HEK293 (cell line): ENCODE data around the gene EXD2.

Experiments
- CTCF ChIA-PET: fragments of 350-600 bp; formaldehyde crosslinking; extraction: SDS; loops from one replicate; lab custom pipeline; 2021; ENCODE audit warnings: antibody characterized with exemption; lab: Yijun Ruan, JAX
- POLR2A ChIA-PET: fragments of 300-600 bp; formaldehyde crosslinking; extraction: SDS; loops from one replicate; lab custom pipeline; 2020; ENCODE audit warnings: antibody characterized with exemption, inconsistent platforms; lab: Yijun Ruan, JAX
- H3K27ac ChIP-seq: fragments of 200-500 bp; sonication (Bioruptor generic); 2 replicates; pipeline ENCODE4 v1.5.1; 2014; ENCODE audit warnings: low read depth, low read length, control low read depth, inconsistent platforms; ENCODE audit errors: extremely low read depth
- H3K36me3 ChIP-seq, 2 experiments: fragments of 200-500 bp in 1 of 2; sonication (Bioruptor generic) in 1 of 2; 1 replicate in 1 of 2; 2 replicates in 1 of 2; pipeline ENCODE4 v1.5.1; 2014 to 2017; ENCODE audit warnings: inconsistent platforms in 2 of 2, low read length in 2 of 2; ENCODE audit not compliant: control insufficient read depth in 2 of 2, insufficient read depth in 1 of 2
- H3K4me1 ChIP-seq: fragments of 200-500 bp; sonication (Bioruptor generic); 2 replicates; pipeline ENCODE4 v1.5.1; 2014; ENCODE audit warnings: mild to moderate bottlenecking, low read length, inconsistent platforms; ENCODE audit not compliant: control insufficient read depth, insufficient read depth
- H3K4me3 ChIP-seq: 2 replicates; pipeline ENCODE4 v1.5.1; 2011; ENCODE audit warnings: low read depth, mild to moderate bottlenecking, control low read depth, low read length, moderate library complexity
- H3K9me3 ChIP-seq: fragments of 200-500 bp; sonication (Bioruptor generic); 2 replicates; pipeline ENCODE4 v1.5.1; 2014; ENCODE audit warnings: low read depth, low read length, inconsistent platforms; ENCODE audit not compliant: control insufficient read depth, insufficient read depth
- ZBTB11 ChIP-seq: fragments of 450-650 bp; formaldehyde crosslinking; conservative IDR thresholded peaks from 2 replicates; pipeline ENCODE4 v1.5.1; 2016; ENCODE audit warnings: low read depth, missing biosample characterization, missing genetic modification characterization
- ZBTB17 ChIP-seq: fragments of 450-650 bp; formaldehyde crosslinking; IDR thresholded peaks from 2 replicates; pipeline ENCODE4 v1.5.1; 2016; ENCODE audit warnings: missing biosample characterization, missing genetic modification characterization
- ZBTB48 ChIP-seq: fragments of 450-650 bp; formaldehyde crosslinking; IDR thresholded peaks from 2 replicates; pipeline ENCODE4 v1.5.1; 2016; ENCODE audit warnings: missing biosample characterization, missing genetic modification characterization
- ZNF202 ChIP-seq: fragments of 450-650 bp; formaldehyde crosslinking; IDR thresholded peaks from 2 replicates; pipeline ENCODE4 v1.5.1; 2016; ENCODE audit warnings: missing biosample characterization, missing genetic modification characterization, borderline replicate concordance
- ZNF280C ChIP-seq: fragments of 450-650 bp; formaldehyde crosslinking; IDR thresholded peaks from 2 replicates; pipeline ENCODE4 v1.5.1; 2016; ENCODE audit warnings: missing biosample characterization, missing genetic modification characterization
- ZNF677 ChIP-seq: fragments of 450-650 bp; IDR thresholded peaks from 2 replicates; pipeline ENCODE4 v1.5.0; 2018; ENCODE audit warnings: missing biosample characterization, mild to moderate bottlenecking, missing genetic modification characterization, moderate library complexity
- ZNF776 ChIP-seq: fragments of 450-650 bp; formaldehyde crosslinking; IDR thresholded peaks from 2 replicates; pipeline ENCODE4 v1.5.0; 2017; ENCODE audit warnings: missing biosample characterization, missing genetic modification characterization, borderline replicate concordance
- TF ChIP-seq, protein P1 (sequence below): fragments of 450-650 bp; formaldehyde crosslinking; IDR thresholded peaks from 2 replicates; pipeline ENCODE4 v1.5.1; 2016; ENCODE audit warnings: missing biosample characterization, missing genetic modification characterization
- TF ChIP-seq, protein P2 (sequence below): fragments of 450-650 bp; formaldehyde crosslinking; IDR thresholded peaks from 2 replicates; pipeline ENCODE4 v1.5.1; 2016; ENCODE audit warnings: missing biosample characterization, missing genetic modification characterization, low read depth
- TF ChIP-seq, protein P3 (sequence below): sonication (generic); formaldehyde crosslinking; IDR thresholded peaks from 2 replicates; pipeline ENCODE4 v1.8.1; 2022; ENCODE audit warnings: mild to moderate bottlenecking, moderate library complexity, missing genetic modification reagents

EXD2 gene

DNA sequence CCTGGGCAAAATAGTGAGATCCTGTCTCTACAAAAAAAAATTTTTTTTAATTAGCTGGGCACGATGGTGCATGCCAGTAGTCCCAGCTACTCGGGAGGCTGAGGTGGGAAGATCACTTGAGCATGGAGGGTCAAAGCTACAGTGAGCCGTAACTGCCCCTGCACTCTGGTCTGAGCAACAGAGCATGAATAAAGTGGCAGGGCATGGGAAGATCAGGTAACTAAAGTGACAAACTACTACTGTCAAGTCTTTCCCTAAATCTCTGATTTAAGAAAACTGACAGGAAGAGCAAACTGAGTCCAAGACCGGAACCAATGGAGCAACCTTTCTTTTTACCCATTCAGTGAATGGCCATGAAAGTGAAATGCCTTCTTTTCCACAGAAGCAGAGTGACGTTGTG, 49.2 kb upstream of the EXD2 start (continued):
- no peak for TF ChIP-seq ZNF280C (tag by site-specific recombination)
- TF ChIP-seq ZBTB17 (tag by site-specific recombination) = no peak
- TF ChIP-seq, protein P1, sequence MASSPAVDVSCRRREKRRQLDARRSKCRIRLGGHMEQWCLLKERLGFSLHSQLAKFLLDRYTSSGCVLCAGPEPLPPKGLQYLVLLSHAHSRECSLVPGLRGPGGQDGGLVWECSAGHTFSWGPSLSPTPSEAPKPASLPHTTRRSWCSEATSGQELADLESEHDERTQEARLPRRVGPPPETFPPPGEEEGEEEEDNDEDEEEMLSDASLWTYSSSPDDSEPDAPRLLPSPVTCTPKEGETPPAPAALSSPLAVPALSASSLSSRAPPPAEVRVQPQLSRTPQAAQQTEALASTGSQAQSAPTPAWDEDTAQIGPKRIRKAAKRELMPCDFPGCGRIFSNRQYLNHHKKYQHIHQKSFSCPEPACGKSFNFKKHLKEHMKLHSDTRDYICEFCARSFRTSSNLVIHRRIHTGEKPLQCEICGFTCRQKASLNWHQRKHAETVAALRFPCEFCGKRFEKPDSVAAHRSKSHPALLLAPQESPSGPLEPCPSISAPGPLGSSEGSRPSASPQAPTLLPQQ (tag by site-specific recombination) = no peak
- TF ChIP-seq ZNF677 (tag by site-specific recombination) = no peak
- no peak for TF ChIP-seq ZNF202
- TF ChIP-seq, all 188 proteins: peak for 0

DNA sequence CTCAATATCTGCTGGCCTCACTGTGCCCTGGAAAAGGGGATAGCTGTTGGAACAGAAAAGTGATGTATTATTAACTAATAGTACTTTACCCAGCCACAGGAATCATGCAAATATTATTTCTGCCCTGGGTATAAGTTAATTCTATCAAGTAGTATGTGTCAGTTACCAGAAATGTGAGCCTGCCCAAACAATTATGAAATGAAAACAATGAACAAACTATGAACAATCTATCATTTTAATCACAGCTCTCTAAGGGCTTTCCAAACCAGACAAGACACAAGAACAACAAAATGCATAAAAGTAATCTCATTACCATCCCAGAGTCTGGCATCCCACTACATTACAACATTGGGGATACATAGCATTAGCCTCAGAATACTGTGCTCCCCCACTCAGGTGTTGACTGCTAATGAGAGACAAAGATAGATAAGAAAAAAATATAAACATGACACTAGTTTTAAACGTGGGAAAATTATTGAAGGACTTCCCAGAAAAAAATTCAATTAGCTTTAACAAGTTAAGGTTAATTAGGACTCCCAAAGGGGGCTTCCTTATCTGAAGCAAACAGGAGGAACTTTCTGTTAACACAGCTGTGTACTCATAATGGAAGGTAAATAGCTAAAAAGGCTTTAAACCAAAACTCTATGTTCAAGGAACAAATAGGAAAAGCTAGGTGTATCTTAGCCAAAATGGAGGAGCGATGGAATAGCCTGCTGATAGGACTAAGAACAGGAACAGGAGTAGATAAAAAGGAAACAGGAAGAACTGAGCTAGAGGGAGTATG, 41.6 kb upstream of the EXD2 start:
- TF ChIP-seq ZBTB11 (tag by site-specific recombination) (0 out of 2 replicates have a peak, but pooled peaks have one; percentile 21), ZNF776 (tag by site-specific recombination) (no peak), ZBTB48 (tag by site-specific recombination) (no peak)
- TF ChIP-seq, protein P2, sequence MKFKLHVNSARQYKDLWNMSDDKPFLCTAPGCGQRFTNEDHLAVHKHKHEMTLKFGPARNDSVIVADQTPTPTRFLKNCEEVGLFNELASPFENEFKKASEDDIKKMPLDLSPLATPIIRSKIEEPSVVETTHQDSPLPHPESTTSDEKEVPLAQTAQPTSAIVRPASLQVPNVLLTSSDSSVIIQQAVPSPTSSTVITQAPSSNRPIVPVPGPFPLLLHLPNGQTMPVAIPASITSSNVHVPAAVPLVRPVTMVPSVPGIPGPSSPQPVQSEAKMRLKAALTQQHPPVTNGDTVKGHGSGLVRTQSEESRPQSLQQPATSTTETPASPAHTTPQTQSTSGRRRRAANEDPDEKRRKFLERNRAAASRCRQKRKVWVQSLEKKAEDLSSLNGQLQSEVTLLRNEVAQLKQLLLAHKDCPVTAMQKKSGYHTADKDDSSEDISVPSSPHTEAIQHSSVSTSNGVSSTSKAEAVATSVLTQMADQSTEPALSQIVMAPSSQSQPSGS (tag by site-specific recombination) = no peak
- TF ChIP-seq, protein P3, sequence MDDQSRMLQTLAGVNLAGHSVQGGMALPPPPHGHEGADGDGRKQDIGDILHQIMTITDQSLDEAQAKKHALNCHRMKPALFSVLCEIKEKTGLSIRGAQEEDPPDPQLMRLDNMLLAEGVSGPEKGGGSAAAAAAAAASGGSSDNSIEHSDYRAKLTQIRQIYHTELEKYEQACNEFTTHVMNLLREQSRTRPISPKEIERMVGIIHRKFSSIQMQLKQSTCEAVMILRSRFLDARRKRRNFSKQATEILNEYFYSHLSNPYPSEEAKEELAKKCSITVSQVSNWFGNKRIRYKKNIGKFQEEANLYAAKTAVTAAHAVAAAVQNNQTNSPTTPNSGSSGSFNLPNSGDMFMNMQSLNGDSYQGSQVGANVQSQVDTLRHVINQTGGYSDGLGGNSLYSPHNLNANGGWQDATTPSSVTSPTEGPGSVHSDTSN (CRISPR knock-in tag) = no peak
- TF ChIP-seq, all 188 proteins: peak for 1
- POLR2A ChIA-PET = no interaction called here
- CTCF ChIA-PET = interaction anchor here (0.6 to 4.4 kb wide), 7 partner anchors 9 to 832 kb away, joined by 3 to 24 read pairs (median 7); no protein-coding TSS in a partner anchor

More for the DNA sequence above, 41.6 kb upstream of the EXD2 start:
- H3K27ac ChIP-seq = no peak overlapping the region
- no peaks in the 10 kb centered on the region for H3K9me3 ChIP-seq
- H3K36me3 ChIP-seq = peaks cover 0 to 23% of the 10 kb centered on the region in 2 experiments; a peak in 2 of 3 replicates
- peaks cover 19% of the 10 kb centered on the region for H3K4me1 ChIP-seq
- no peak overlapping the region for H3K4me3 ChIP-seq
